GM23338 (cell line): ENCODE data around the gene ZFHX3. TPM values are rescaled to one million over a fixed set of nuclear protein-coding genes. Genes with fewer than 3 reads are reported as not detected.

Experiments
- ETS1 ChIP-seq: IDR thresholded peaks from 2 replicates; pipeline ENCODE4 v1.6.1; 2016; ENCODE audit warnings: antibody characterized with exemption
- ZNF331 ChIP-seq: fragments of 250-450 bp; sonication (Bioruptor Pico); IDR thresholded peaks from 2 replicates; pipeline ENCODE4 v1.5.0; 2020; ENCODE audit warnings: low read depth, mild to moderate bottlenecking, moderate library complexity
- ZNF462 ChIP-seq: fragments of 250-450 bp; sonication (Bioruptor Pico); IDR thresholded peaks from 2 replicates; pipeline ENCODE4 v1.5.0; 2020; ENCODE audit warnings: mild to moderate bottlenecking, moderate library complexity
- polyA plus RNA-seq: library from polyadenylated mRNA; unstranded; fragments of >200 nt; fragmentation: Nextera tagmentation; extraction: Ambion mirVana; gene quantifications from 2 replicates; pipeline ENCODE4 v1.2.1, GENCODE V29; 2016
- total RNA-seq: library from RNA; depleted of rRNA; stranded (reverse); fragments of >200 nt; shearing (Covaris generic); gene quantifications from 2 replicates; pipeline ENCODE4 v1.2.3, GENCODE V29; 2014
- TF ChIP-seq, protein P1 (sequence below): IDR thresholded peaks from one replicate; pipeline ENCODE4 v1.6.1; 2018; ENCODE audit warnings: antibody characterized with exemption; ENCODE audit not compliant: unreplicated experiment

Gene ZFHX3
- total and polyA plus RNA-seq, 2 experiments from 2014 or later, result 1.0 to 1.5 TPM

DNA sequence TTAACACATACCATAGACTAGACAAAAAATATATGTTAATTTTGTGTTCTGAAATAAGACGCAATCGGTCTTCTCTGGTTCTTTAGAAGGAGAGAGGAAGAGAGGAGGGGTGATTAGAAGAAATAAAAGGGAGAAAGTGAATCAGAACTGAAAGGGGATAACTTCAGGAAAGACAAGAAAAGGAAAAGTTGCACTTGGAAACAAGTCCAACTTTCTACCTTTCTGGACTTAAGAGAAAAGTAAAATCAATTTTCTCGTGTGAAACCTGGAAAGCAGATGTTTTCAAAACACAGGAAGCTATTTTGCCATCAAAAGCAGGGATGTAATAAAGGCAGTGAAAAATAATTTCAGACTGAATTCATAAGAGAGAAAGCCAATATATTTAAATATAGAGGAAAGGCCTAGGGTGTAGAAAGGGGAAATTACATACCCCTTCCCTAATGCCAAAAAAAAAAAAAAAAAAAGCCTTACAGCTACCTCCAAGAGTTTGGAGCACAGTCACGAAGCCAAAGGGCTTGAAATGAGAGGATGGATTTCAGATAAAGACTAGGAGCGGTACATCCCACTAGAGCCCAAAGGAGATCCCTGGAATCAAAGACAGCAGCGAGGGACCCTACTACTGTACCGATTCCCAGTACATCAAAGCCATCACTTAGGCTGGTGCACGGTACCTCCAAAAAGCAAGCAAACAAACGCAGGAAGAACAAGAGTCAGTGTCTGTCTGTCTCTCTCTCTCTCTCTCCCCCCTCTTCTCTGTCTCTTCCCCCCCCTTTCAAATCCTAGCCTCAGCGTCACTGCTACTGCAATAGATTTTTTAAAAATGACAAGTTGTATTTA, 12.1 kb upstream of the ZFHX3 start (continued):
- TF ChIP-seq ZNF462 (CRISPR knock-in tag), result no peak
- TF ChIP-seq, protein P1, sequence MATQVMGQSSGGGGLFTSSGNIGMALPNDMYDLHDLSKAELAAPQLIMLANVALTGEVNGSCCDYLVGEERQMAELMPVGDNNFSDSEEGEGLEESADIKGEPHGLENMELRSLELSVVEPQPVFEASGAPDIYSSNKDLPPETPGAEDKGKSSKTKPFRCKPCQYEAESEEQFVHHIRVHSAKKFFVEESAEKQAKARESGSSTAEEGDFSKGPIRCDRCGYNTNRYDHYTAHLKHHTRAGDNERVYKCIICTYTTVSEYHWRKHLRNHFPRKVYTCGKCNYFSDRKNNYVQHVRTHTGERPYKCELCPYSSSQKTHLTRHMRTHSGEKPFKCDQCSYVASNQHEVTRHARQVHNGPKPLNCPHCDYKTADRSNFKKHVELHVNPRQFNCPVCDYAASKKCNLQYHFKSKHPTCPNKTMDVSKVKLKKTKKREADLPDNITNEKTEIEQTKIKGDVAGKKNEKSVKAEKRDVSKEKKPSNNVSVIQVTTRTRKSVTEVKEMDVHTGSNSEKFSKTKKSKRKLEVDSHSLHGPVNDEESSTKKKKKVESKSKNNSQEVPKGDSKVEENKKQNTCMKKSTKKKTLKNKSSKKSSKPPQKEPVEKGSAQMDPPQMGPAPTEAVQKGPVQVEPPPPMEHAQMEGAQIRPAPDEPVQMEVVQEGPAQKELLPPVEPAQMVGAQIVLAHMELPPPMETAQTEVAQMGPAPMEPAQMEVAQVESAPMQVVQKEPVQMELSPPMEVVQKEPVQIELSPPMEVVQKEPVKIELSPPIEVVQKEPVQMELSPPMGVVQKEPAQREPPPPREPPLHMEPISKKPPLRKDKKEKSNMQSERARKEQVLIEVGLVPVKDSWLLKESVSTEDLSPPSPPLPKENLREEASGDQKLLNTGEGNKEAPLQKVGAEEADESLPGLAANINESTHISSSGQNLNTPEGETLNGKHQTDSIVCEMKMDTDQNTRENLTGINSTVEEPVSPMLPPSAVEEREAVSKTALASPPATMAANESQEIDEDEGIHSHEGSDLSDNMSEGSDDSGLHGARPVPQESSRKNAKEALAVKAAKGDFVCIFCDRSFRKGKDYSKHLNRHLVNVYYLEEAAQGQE, result no peak
- TF ChIP-seq ZNF331, result no peak
- no peak for TF ChIP-seq ETS1
